GM04503 (cell line): ENCODE measurements around the gene PHKA1.
"Not testable (repeated sequence)": the region's sequence is repeated elsewhere in the genome, so short reads cannot be mapped to it uniquely, and the experiment has no call there.

Experiments
- DNase-seq: peaks from one replicate; pipeline ENCODE4 v3.0.0-alpha.2; 2012; ENCODE audit warnings: low read depth

Gene PHKA1

GRCh38 chrX:72713599-72714477 is at the start of gene PHKA1:
TSS of gene PHKA1 (minus strand) at chrX:72714306. CDS start at chrX:72713880, 426 bp downstream.
- not testable (repeated sequence) for DNase-seq

DNA sequence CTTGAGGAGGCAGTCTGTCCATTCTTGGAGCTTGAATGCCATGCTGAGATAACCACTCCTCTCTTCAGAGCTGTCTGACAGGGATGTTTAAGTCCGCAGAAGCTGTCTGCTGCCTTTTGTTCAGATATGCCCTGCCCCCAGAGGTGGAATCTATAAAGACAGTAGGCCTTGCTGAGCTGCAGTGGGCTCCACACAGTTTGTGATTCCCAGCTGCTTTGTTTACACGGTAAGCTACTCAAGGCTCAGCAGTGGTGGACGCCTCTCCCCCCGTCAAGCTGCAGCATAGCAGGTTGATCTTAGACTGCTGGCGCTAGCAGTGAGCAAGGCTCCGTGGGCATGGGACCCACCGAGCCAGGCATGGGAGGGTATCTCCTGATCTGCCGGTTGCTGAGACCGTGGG is 46.3 kb upstream of the PHKA1 start:
- DNase-seq: not testable (repeated sequence)

- DNase-seq: not testable (repeated sequence)
Observed at GRCh38 chrX:72748545-72748944, 34.4 kb upstream of the PHKA1 start.

DNA sequence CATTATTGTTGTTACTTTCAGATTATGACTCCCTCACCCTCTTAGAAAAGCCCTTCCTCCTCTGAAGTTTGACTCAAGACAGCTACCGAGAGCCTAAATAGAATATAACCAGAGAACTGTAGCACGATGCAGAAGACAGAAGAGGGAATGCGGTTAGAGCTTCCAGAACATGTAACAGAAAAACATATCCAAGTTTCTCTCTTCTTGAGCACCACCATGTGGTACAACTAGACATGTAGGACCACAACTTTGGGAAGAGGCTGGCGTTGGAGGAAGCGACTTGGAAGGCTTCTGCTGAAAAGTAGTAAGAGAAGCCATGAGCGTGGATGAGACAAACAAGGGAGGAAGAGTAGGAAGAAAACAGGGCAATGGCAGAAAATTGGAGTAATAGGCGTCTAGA is 31.4 kb upstream of the PHKA1 start:
- not testable (repeated sequence) for DNase-seq

DNA sequence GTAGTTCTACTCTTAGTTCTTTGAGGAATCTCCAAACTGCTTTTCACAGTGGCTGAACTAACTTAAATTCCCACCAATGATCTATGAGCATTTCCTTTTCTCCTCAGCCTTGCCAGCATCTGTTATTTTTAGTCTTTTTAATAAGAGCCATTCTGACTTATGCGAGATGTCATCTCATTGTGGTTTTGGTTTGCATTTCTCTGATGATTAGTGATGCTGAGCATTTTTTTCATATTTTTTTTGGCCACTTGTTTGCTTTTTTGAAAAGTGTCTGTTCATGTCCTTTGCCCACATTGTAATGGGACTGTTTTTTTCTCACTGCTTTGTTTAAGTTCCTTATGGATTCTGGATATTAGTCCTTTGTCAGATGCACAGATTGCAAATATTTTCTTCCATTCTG is 21.5 kb upstream of the PHKA1 start:
- no peak for DNase-seq

GRCh38 chrX:72733636-72734035 is 19.5 kb upstream of the PHKA1 start:
- not testable (repeated sequence) for DNase-seq

DNA sequence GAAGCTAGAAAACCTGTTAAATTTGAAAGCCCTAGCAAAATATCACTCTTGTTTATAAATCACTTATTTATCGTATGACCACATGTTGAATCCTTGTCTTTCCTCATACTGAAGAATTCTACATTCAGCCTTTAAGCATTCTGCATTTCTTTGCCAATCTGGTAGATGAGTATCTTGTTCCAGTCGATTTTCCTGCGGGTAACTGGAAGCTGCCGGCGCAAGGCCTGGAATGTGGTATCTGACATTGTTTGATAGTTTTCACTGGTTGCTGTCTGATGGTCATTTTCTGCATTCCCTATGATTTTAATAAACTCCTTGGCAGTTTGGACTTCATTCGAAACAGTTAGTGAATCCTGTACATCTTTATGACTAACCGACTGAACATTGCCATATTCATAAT is 13.7 kb upstream of the PHKA1 start:
- no peak for DNase-seq

DNA sequence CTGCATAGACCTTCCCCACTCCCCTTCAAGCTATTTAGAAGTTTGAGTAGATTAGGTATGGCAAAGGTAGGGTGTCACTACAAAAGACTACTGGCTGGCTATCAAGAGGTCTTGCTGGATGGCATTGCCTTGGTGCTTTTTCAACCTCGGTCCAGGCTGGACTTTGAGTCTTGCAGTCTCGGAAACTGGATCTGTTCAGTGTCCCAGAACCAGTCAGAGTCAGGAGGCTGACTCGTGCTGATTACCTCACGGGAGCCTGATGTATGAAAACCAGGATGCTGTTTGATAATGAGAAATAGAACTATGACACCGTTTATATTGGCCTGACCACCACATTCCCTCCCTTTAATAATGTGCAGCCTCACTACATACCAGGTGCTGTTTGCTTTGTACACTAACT is 2.7 kb upstream of the PHKA1 start:
- no peak for DNase-seq

DNA sequence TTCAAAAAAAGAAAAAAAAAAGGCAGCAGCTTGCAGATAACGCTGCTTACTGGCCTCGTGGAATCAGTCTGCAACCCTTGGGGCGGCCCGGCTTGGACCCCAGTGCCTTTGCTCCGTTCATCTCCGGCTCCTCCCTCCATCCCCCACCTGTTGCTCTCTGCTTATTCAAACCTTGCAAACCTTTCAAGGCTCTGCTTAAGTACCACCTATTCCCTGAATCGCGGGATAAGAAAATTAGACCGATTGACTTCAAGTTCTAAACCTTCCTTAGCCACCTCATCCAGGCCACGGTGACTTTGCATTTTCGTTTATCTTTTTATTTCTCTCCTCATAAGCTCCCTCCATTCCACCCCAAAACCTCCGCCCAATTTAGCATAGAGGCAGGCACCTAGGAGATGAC is 1.4 kb upstream of the PHKA1 start:
- no peak for DNase-seq

GRCh38 chrX:72714478-72714916 is 391 bp upstream of the PHKA1 start:
- peak; percentile 5 for DNase-seq

- DNase-seq: no peak
Observed at GRCh38 chrX:72713130-72713529, 976 bp downstream of the PHKA1 start.

GRCh38 chrX:72712094-72712755 is 1.9 kb downstream of the PHKA1 start:
- DNase-seq: no peak

- DNase-seq: no peak
Observed at GRCh38 chrX:72705814-72706213, 8.3 kb downstream of the PHKA1 start.

GRCh38 chrX:72705111-72705510 is 9.0 kb downstream of the PHKA1 start:
- no peak for DNase-seq

DNA sequence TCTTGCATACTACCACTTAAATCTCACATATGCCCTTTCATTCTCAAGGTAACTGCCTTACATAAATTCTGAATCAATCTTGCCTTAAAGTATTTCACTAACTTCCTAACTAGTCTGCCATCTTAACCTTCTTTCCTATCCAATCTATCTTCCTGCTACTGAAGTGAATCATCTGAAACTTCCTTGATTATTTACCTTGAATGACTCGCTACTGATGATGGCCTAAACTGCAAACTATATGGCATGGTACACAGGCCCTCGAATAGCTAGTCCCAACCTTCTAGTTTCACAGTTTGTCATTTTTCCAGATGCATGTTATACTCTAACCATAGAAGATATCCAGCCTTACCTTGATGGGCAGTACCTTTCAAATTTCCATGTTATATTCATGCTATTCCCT is 19.9 kb downstream of the PHKA1 start:
- no peak for DNase-seq

GRCh38 chrX:72693477-72693876 is 20.6 kb downstream of the PHKA1 start:
- no peak for DNase-seq

DNA sequence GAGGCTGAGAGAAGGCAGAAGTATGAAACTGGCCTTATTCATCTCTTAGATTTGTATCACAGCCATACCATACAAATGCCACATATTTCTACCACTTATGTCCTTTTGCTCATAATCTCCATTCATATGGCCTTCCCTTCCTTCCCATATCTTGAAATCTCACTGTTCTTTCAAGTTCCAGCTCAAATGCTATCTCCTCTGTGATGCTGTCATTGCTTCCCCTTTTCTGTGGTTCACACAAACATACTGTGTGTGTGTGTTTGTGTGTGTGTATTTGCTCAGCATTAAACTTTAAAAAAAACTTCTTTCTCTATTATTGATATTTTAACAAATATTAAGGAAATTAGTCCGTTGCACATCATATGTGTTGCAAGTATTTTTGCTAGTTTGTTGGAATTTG is 26.7 kb downstream of the PHKA1 start:
- DNase-seq: no peak

DNA sequence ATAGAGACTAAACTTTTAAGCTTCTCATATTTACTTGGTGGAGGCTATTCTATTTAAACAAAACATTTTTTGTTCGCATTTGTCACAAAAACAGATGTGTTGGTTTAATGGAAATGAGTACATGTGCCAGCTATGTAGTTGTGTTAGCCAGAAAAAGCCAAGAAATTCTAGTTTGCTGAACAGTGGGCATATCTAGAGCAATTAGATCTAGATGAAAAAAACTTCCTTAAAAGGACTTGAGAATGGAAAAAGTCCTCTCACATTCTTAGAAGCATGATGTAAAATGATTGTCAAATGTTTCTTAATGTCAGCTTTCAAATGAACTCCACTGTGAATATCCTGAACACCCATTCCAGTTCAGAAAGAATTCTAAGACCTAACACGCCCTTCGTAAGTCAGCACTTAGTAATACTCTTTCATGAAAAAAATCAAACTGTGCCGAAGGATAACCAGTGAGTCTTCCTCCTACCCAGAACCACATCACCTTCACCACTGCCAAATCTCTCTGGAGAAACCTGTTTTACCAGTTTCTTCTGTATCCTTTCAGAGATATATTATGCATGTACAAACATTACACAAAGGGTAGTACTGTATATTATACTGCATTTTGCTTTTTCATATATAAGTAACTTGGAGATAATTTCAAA is 28.2 kb downstream of the PHKA1 start:
- no peak for DNase-seq

DNA sequence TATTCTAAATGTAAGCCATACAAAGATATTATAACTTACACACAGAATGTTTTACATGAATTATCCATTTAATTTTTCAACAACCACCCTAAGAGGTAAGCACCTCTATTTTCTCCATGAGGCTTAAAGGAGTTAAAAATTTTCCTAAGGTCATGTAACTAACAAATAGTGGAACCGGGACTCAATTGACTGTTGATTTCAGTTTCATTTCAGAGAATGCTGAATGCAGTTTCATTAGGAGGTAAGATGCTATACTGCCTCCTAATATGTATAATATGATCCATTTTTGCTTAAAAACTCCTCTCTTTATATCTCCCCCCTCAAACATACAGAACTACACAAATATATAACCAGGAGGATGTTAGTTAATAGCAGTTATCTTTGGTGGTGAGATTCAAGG is 29.1 kb downstream of the PHKA1 start:
- no peak for DNase-seq

- DNase-seq: no peak
Observed at GRCh38 chrX:72683631-72684030, 30.5 kb downstream of the PHKA1 start.

DNA sequence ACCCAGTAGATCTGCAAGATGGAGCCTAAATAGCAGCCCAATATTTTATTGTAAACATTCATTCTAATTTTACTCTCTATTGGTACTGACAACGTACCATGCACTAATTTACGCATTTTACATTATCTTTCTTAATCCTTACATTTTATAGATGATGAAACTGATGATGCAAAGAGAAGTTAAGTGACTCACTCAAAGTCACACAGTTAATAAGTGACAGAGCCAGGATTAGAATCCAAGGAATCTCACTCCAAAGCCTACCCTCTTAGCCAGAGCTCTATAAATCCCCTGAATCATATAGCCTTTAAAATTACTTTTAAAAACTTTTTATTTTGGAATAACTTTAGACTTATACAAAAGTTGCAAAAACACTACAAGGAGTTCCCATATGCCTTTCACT is 37.6 kb downstream of the PHKA1 start:
- DNase-seq: no peak

- not testable (repeated sequence) for DNase-seq
Observed at GRCh38 chrX:72673951-72674350, 40.2 kb downstream of the PHKA1 start.

- not testable (repeated sequence) for DNase-seq
Observed at GRCh38 chrX:72669508-72669907, 44.6 kb downstream of the PHKA1 start.
